Measurements from ENCODE around the gene PYGM.

PYGM gene

GRCh38 chr11:64759722-64760719 is at the start of gene PYGM:
Gene PYGM, minus strand, starts transcription at chr11:64759974. Its CDS starts 76 bp downstream, at chr11:64759898.
- DNase-seq = no peak

- DNase-seq = no peak
Measured at GRCh38 chr11:64805481-64805880, 45.7 kb upstream of the PYGM start.

GRCh38 chr11:64804346-64805210 is 44.8 kb upstream of the PYGM start:
- DNase-seq = no peak

GRCh38 chr11:64803846-64804345 is 44.1 kb upstream of the PYGM start:
- DNase-seq = no peak

GRCh38 chr11:64803158-64803845 is 43.5 kb upstream of the PYGM start, which contains the start of gene MAP4K2:
Gene MAP4K2, minus strand, starts transcription at chr11:64803214. Its CDS starts 65 bp downstream, at chr11:64803149.
- peak; percentile 87 for DNase-seq

- no peak for DNase-seq
Measured at GRCh38 chr11:64802370-64803157, 42.8 kb upstream of the PYGM start.

GRCh38 chr11:64801561-64802369 is 42.0 kb upstream of the PYGM start:
- DNase-seq = no peak

- DNase-seq = no peak
Measured at GRCh38 chr11:64801158-64801464, 41.3 kb upstream of the PYGM start.

- no peak for DNase-seq
Measured at GRCh38 chr11:64800303-64801157, 40.8 kb upstream of the PYGM start.

GRCh38 chr11:64799623-64800302 is 40.0 kb upstream of the PYGM start:
- DNase-seq = no peak

- no peak for DNase-seq
Measured at GRCh38 chr11:64799256-64799622, 39.5 kb upstream of the PYGM start.

GRCh38 chr11:64796757-64797541 is 37.2 kb upstream of the PYGM start:
- no peak for DNase-seq

GRCh38 chr11:64796047-64796756 is 36.4 kb upstream of the PYGM start:
- DNase-seq = no peak

GRCh38 chr11:64794526-64794925 is 34.8 kb upstream of the PYGM start:
- no peak for DNase-seq

- no peak for DNase-seq
Measured at GRCh38 chr11:64793271-64794160, 33.7 kb upstream of the PYGM start.

GRCh38 chr11:64792482-64792881 is 32.7 kb upstream of the PYGM start:
- no peak for DNase-seq

- no peak for DNase-seq
Measured at GRCh38 chr11:64791781-64792291, 32.1 kb upstream of the PYGM start.

All from stimulated activated CD4-positive, alpha-beta T cell treated with anti-CD3 and anti-CD28 coated beads, Interleukin-12 subunit alpha, Interleukin-12 subunit beta, amount 100 ng/mL, for 4 hours (primary cell).